ENCODE data around the gene VGF.

GRCh38 chr7:101207459-101207858, 42.1 kb upstream of the VGF start:
- no peak for TF ChIP-seq POLR2A (IDR thresholded peaks at IDR 0.05)
- TF ChIP-seq CTCF (IDR thresholded peaks at IDR 0.05) = no peak
